Kidney capillary endothelial cell (primary cell): ENCODE measurements around the gene CD38.
A peak's percentile ranks its signal among the peaks of the same experiment; 100 is the strongest.

Experiments used
- DNase-seq: peaks from one replicate; pipeline ENCODE4 v3.0.0-alpha.2; 2018; ENCODE audit warnings: low spot score

The CD38 gene

DNA sequence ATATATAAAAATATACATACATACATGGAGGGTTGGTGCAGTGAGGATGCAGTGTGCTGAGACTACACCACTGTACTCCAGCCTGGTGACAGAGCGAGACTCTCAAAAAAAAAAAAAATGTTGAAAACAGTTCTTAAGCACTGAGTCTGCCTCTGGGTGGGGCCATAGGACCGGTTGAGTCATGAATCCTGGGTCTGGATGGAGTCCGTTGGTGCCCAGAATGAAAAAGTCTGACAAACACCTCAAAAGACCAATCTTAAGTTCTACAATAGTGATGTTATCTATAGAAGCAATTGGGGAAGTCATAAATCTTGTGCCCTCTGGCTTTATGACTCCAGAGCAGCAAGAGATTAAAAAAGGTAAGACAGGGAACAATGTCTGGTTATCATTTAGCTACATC lies 90.0 kb downstream of the CD38 start:
- no peak for DNase-seq

DNA sequence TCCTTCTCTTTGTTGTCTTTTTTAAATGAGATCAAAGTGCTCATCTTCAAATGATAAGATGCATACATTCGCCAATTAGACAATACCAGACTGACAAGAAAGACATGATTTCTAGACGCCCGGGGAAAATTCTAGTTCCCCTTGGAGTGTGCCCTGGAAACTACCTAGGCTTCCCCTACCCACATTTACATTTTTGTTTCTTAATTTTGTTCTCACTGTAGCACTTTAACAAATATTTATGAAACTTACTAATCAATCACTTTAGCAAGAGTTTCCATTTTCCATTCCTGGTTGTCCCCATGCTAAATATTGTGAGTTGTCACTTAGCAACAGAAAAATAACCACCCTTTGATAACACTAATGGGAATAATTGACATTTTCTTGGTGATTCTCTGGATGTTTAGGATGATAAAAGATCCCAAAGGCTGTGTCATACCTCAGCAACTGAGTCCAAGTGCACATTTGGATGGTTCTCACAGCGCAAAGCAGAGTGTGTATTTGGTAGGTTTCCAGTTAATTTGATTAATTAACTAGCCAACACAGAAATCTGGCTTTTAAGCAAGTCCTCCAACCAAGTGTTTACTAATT lies 90.8 kb downstream of the CD38 start:
- no peak for DNase-seq

DNA sequence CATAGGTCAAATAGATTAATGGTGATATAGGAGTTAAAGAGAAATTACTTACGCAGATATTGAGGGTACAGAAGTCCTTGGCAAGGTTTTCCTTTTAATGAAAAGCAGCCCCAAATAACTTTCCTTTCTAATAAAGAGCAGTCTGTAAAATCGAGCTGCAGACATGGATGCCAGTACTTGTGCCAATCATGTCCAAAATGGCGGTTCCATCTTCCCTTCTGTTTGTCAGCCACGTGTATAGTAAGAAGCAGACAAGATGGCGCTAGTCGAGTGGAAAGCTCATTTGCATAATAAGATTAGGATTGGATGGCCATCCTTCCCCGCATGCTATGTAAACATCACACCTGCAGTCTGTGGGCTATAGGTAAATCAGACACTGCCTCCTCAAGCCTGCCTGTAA lies 92.0 kb downstream of the CD38 start:
- no peak for DNase-seq

DNA sequence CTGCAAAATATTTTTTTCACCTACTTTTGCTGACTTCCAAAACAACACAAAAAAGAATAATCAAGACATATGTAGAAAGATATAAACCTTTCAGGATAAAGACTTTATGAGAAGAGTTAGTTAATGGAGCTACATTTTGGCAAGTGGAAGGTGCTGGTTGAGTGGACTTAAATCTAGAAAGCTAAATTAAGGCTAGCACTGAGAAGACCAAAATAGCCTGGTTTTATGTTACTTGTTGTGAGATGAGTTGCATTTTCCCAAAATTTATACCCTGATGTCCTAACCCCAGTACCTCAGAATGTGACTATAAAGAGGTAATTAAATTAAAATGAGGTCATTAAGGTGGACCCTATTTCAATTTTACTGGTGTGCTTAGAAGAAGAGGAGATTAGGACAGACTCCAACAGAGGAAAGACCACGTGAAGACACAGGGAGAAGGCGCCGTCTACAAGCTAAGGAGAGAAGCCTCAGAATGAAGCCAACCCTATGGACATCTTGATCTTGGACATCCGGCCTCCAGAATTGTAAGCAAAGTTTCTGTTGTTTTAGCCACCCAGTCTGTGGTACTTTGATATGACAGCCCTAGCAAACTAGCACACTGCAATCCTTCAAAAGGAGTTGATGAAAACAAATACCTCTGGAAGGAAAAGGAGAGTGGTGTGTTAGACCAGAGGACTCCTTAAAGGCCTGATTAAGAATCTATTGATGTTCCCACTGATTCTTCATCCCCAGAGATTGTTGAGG lies 93.0 kb downstream of the CD38 start:
- DNase-seq = no peak

DNA sequence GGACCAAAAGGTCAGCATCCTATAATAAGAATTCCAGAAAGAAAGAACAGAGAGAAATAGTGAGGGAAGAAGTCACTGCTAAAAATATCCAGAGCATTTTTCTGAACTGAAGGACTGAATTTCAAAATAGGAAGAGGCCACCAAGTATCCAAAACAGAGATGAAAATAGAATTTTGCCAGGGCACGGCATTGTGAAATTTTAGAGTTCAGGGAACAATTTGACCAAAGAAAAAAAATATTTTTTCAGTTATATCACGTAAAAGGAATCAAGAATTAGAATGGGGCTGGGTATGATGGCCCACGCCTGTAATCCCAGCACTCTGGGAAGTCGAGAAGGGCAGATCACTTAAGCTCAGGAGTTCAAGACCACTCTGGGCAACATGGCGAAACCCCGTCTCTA lies 95.0 kb downstream of the CD38 start:
- DNase-seq = no peak

GRCh38 chr4:15874671-15875070 lies 96.5 kb downstream of the CD38 start:
- DNase-seq = no peak

DNA sequence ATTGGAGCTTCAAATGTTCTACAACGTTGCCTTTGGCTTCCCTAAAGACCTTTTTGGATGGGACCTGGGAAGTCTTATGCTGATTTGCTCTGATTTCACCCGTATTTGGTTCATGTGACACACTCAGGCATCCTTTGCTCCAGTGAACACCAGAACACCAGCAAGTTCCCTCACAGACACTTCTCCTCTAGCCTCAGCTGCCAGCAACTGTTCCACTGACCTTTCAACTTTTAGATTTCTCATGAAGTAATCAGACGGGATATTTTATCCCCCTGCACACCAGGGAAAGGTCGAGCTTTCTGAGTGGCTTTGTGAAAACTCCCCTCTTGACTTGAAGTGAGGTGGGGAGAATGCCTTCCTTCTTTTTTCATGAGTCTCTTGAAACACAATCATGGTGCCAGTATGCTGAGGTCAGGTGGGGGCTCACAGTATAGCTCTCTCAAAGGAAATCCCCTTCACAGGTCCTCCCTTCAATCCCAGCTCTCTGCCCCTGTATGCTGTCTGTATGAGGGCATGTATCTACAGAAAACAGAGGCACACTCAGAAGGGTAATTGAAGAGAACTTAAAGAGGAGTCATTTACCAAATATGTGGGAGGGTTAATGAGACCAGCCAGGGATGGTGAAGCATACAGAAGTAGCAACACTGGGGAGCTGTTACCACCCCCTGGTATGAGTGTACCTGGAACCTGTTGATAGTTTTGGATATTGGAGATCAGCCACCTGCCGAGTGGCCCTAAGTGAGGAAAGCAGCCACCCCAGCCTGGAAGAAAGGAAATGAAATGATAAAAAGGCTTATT lies 97.7 kb downstream of the CD38 start:
- DNase-seq = no peak

GRCh38 chr4:15878011-15878410 lies 99.9 kb downstream of the CD38 start:
- no peak for DNase-seq

GRCh38 chr4:15881820-15882219 lies 103.7 kb downstream of the CD38 start:
- DNase-seq = no peak

DNA sequence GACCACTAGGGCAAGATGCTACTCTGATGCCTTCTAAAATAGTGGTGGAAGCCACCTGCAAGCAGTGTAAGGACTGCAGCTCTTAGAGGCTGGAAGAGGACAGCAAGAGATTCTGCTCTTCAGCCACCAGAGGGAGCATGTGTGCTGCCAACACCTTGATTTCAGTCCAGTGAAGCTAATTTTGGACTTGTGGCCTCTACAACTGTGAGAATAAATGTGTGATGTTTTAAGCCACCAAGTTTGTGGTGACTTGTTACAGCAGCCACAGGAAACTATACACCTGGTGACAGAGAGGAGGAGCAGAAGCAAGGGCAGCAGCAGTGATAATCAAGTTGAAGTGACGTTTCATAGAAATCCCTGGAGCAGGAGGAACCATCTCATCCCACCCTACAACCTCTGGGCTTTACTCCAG lies 104.6 kb downstream of the CD38 start:
- DNase-seq = peak; percentile 57

DNA sequence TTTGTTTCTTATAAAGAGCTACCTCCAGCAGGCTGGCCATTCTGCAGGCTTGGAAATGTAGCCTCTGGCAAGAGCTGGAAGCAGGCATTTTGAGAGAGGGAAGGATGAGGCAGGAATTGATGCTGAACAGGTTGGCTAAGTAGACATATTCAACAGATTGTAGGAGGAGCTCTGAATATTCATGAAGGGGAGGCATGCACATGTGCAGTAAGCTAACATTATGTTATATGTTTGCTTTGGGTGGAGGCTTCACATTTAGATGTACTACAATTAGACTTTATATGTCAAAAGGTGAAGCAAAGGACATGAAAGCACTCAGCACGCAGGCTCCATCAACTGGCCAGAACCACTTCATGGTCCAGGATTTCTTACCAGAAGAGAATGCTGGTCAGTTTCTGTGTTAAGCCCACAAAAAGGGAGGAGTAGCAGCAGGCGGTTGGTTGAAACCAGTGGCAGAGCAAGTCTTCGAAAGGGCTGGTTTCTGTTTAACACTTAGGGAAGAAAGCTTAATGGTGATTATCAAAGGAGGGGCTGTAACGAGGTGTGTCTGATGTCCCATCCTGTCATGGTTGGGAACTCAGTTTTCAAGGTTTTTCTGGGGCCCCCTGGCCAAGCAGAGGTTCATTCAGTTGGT lies 105.6 kb downstream of the CD38 start:
- DNase-seq = no peak

DNA sequence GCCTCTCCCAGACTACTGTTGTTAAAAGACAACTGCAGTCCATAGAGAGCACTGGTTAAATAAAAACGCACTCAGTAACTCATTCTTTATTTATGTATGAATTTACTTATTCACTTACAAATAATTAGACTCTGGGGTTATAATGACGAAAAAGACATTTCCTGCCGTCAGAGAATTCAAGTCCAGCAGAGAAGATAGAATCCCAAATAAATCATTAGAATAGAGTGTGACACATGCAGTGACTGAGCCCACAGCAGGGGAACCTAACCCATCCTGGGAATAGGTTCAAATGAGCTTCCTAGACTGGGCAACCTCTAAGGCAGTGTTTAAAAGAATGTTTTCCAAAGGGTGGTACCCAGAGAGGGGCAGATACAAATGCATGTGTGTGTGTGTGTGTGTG lies 106.5 kb downstream of the CD38 start:
- no peak for DNase-seq

DNA sequence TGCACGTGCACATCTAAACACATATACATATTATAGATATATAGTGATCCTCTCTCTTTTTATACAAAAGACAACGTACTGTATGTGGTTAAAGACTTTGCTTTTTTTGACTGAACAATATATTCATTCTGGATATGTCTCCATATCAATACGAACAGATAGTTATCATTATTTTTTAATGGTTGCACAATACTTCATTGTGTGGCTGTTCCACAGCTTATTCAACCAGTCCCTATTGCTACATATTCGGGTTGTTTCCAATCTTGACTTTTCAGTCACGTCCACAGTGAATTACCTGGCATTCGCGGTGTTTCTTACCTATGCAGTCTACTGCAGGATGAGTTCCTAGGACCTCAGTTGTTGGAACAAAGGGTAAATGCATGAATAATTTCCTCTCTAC lies 107.3 kb downstream of the CD38 start:
- no peak for DNase-seq

- DNase-seq = no peak
These were observed 110.4 kb downstream of the CD38 start for GRCh38 chr4:15888515-15888914.

- no peak for DNase-seq
These were observed 112.2 kb downstream of the CD38 start for GRCh38 chr4:15890246-15890829.

DNA sequence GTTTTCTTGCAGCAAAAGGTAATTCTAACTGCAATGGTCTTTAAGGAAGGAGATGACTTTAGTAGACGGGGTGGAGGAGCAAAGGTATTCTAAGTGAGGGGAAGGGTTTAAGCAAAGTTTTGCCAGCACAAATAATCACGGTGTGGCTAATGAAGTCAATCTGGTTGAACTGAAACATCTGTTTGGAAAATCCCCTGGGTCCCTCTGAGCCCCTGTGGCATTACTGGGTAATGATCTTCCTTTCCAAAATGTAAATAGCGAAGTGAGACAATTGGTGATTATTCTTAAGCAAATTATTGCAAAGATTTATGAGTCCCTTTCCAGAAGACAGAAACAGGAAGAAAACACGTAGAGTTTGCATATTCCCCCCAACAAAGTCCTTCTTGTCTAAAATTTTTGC lies 113.2 kb downstream of the CD38 start:
- no peak for DNase-seq

GRCh38 chr4:15893962-15894361 lies 115.8 kb downstream of the CD38 start:
- no peak for DNase-seq

GRCh38 chr4:15894393-15894792 lies 116.3 kb downstream of the CD38 start:
- DNase-seq = no peak

DNA sequence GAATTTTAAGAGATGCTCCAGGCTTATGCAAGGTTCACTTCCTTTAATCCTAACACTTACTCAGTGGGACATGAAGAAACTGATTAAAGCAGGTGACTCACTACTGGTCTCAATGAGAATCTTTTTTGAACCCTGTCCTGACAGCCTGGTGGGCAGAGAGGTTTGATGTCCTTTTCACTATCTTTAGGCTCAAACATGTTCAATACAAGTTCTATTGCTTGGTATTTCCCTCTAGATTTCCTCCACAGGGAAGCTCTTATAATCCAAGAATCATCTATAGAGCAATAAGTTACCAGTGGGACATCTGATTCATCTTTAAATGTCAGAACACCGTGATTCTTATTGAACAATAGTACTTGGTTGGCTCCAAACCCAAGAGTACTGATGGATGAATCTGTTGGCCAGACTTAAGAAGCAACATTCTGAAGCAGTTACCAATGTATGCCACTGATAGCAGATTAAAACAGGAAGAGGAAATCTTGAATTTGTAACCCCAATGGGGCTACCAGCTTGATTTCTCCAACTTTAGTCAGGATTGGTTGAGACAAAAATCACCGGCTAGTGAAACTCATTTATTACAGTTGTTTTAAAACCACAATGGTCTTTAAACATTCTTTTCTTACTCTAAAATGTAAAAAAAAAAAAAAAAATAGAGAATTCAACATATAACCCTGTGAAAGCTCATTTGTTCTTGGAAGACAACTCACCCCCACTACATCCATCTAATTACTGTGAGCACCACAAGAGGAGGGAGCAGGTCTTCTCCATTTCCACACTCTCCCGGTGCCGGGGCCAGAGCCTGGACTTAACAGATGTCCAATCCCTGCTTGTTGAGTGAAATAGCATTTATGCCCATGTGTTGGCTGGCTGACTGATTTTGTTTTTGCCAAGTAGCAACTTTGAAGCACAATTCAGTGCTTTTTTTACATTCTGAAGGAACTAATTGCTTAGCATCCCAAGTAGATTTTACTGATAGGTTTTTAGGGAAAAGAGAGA lies 117.1 kb downstream of the CD38 start:
- no peak for DNase-seq

GRCh38 chr4:15897577-15897976 lies 119.4 kb downstream of the CD38 start:
- no peak for DNase-seq

- DNase-seq = no peak
These were observed 120.8 kb downstream of the CD38 start for GRCh38 chr4:15898902-15899301.
